ENCODE data around the gene ARF1.

Gene ARF1

GRCh38 chr1:228041316-228041715, 41.2 kb upstream of the ARF1 start:
- Histone ChIP-seq H3K36me3 (ENCODE audit: insufficient read depth, low read length) (no peaks in the 10 kb centered on the region), H3K79me2 (ENCODE audit: control insufficient read depth, insufficient read depth, low read length, unreplicated experiment) (no peaks in the 10 kb centered on the region), H3K4me3 (ENCODE audit: low read depth, low read length) (no peak overlapping the region), H3K27me3 (ENCODE audit: insufficient read depth, low read length) (peaks cover 83% of the 10 kb centered on the region), H3K4me1 (ENCODE audit: control insufficient read depth, insufficient read depth, low read length, unreplicated experiment) (no peaks in the 10 kb centered on the region), H2AFZ (ENCODE audit: low read length, unreplicated experiment) (no peak overlapping the region), H3K27ac (ENCODE audit: low read depth, low read length) (no peak overlapping the region)

GRCh38 chr1:228042508-228042907, 40.0 kb upstream of the ARF1 start:
- H2AFZ ChIP-seq (ENCODE audit: low read length, unreplicated experiment) = no peak overlapping the region
- no peaks in the 10 kb centered on the region for H3K4me1 ChIP-seq (ENCODE audit: control insufficient read depth, insufficient read depth, low read length, unreplicated experiment)
- no peaks in the 10 kb centered on the region for H3K36me3 ChIP-seq (ENCODE audit: insufficient read depth, low read length)
- no peaks in the 10 kb centered on the region for H3K79me2 ChIP-seq (ENCODE audit: control insufficient read depth, insufficient read depth, low read length, unreplicated experiment)
- H3K27ac ChIP-seq (ENCODE audit: low read depth, low read length) = no peak overlapping the region
- no peak overlapping the region for H3K4me3 ChIP-seq (ENCODE audit: low read depth, low read length)
- H3K27me3 ChIP-seq (ENCODE audit: insufficient read depth, low read length) = peaks cover 71% of the 10 kb centered on the region

- no peaks in the 10 kb centered on the region for H3K36me3 ChIP-seq (ENCODE audit: insufficient read depth, low read length)
- H3K79me2 ChIP-seq (ENCODE audit: control insufficient read depth, insufficient read depth, low read length, unreplicated experiment) = no peaks in the 10 kb centered on the region
Measured at GRCh38 chr1:228043281-228043848, 39.1 kb upstream of the ARF1 start.

GRCh38 chr1:228044961-228045360, 37.5 kb upstream of the ARF1 start:
- Histone ChIP-seq H2AFZ (ENCODE audit: low read length, unreplicated experiment) (no peak overlapping the region), H3K27ac (ENCODE audit: low read depth, low read length) (no peak overlapping the region), H3K79me2 (ENCODE audit: control insufficient read depth, insufficient read depth, low read length, unreplicated experiment) (no peaks in the 10 kb centered on the region), H3K36me3 (ENCODE audit: insufficient read depth, low read length) (no peaks in the 10 kb centered on the region), H3K4me1 (ENCODE audit: control insufficient read depth, insufficient read depth, low read length, unreplicated experiment) (no peaks in the 10 kb centered on the region), H3K27me3 (ENCODE audit: insufficient read depth, low read length) (peaks cover 70% of the 10 kb centered on the region), H3K4me3 (ENCODE audit: low read depth, low read length) (no peak overlapping the region)

More at GRCh38 chr1:228043281-228043848, 39.1 kb upstream of the ARF1 start:
- peaks cover 70% of the 10 kb centered on the region for H3K27me3 ChIP-seq (ENCODE audit: insufficient read depth, low read length)
- H3K4me1 ChIP-seq (ENCODE audit: control insufficient read depth, insufficient read depth, low read length, unreplicated experiment) = no peaks in the 10 kb centered on the region
- no peak overlapping the region for H3K4me3 ChIP-seq (ENCODE audit: low read depth, low read length)
- H3K27ac ChIP-seq (ENCODE audit: low read depth, low read length) = no peak overlapping the region
- H2AFZ ChIP-seq (ENCODE audit: low read length, unreplicated experiment) = no peak overlapping the region

GRCh38 chr1:228045405-228045804, 37.1 kb upstream of the ARF1 start:
- peaks cover 70% of the 10 kb centered on the region for H3K27me3 ChIP-seq (ENCODE audit: insufficient read depth, low read length)
- no peaks in the 10 kb centered on the region for H3K4me1 ChIP-seq (ENCODE audit: control insufficient read depth, insufficient read depth, low read length, unreplicated experiment)
- H2AFZ ChIP-seq (ENCODE audit: low read length, unreplicated experiment) = no peak overlapping the region
- no peak overlapping the region for H3K27ac ChIP-seq (ENCODE audit: low read depth, low read length)
- H3K4me3 ChIP-seq (ENCODE audit: low read depth, low read length) = no peak overlapping the region
- no peaks in the 10 kb centered on the region for H3K36me3 ChIP-seq (ENCODE audit: insufficient read depth, low read length)
- H3K79me2 ChIP-seq (ENCODE audit: control insufficient read depth, insufficient read depth, low read length, unreplicated experiment) = no peaks in the 10 kb centered on the region

- H3K27me3 ChIP-seq (ENCODE audit: insufficient read depth, low read length) = peaks cover 74% of the 10 kb centered on the region
Measured at GRCh38 chr1:228045871-228046270, 36.6 kb upstream of the ARF1 start.

GRCh38 chr1:228046421-228047182, 35.9 kb upstream of the ARF1 start:
- Histone ChIP-seq H3K27ac (ENCODE audit: low read depth, low read length) (no peak overlapping the region), H2AFZ (ENCODE audit: low read length, unreplicated experiment) (no peak overlapping the region), H3K27me3 (ENCODE audit: insufficient read depth, low read length) (peaks cover 74% of the 10 kb centered on the region), H3K4me3 (ENCODE audit: low read depth, low read length) (no peak overlapping the region), H3K4me1 (ENCODE audit: control insufficient read depth, insufficient read depth, low read length, unreplicated experiment) (no peaks in the 10 kb centered on the region), H3K79me2 (ENCODE audit: control insufficient read depth, insufficient read depth, low read length, unreplicated experiment) (no peaks in the 10 kb centered on the region), H3K36me3 (ENCODE audit: insufficient read depth, low read length) (no peaks in the 10 kb centered on the region)

More at GRCh38 chr1:228045871-228046270, 36.6 kb upstream of the ARF1 start:
- Histone ChIP-seq H3K36me3 (ENCODE audit: insufficient read depth, low read length) (no peaks in the 10 kb centered on the region), H3K27ac (ENCODE audit: low read depth, low read length) (no peak overlapping the region), H2AFZ (ENCODE audit: low read length, unreplicated experiment) (no peak overlapping the region), H3K4me1 (ENCODE audit: control insufficient read depth, insufficient read depth, low read length, unreplicated experiment) (no peaks in the 10 kb centered on the region), H3K4me3 (ENCODE audit: low read depth, low read length) (no peak overlapping the region), H3K79me2 (ENCODE audit: control insufficient read depth, insufficient read depth, low read length, unreplicated experiment) (no peaks in the 10 kb centered on the region)

GRCh38 chr1:228047183-228047466, 35.4 kb upstream of the ARF1 start:
- Histone ChIP-seq H3K27me3 (ENCODE audit: insufficient read depth, low read length) (peaks cover 76% of the 10 kb centered on the region), H3K36me3 (ENCODE audit: insufficient read depth, low read length) (no peaks in the 10 kb centered on the region), H2AFZ (ENCODE audit: low read length, unreplicated experiment) (no peak overlapping the region), H3K4me1 (ENCODE audit: control insufficient read depth, insufficient read depth, low read length, unreplicated experiment) (no peaks in the 10 kb centered on the region), H3K4me3 (ENCODE audit: low read depth, low read length) (no peak overlapping the region), H3K79me2 (ENCODE audit: control insufficient read depth, insufficient read depth, low read length, unreplicated experiment) (no peaks in the 10 kb centered on the region), H3K27ac (ENCODE audit: low read depth, low read length) (no peak overlapping the region)

- Histone ChIP-seq H3K36me3 (ENCODE audit: insufficient read depth, low read length) (no peaks in the 10 kb centered on the region), H3K27ac (ENCODE audit: low read depth, low read length) (no peak overlapping the region), H3K4me3 (ENCODE audit: low read depth, low read length) (no peak overlapping the region), H3K79me2 (ENCODE audit: control insufficient read depth, insufficient read depth, low read length, unreplicated experiment) (no peaks in the 10 kb centered on the region), H3K27me3 (ENCODE audit: insufficient read depth, low read length) (peaks cover 76% of the 10 kb centered on the region), H2AFZ (ENCODE audit: low read length, unreplicated experiment) (no peak overlapping the region), H3K4me1 (ENCODE audit: control insufficient read depth, insufficient read depth, low read length, unreplicated experiment) (no peaks in the 10 kb centered on the region)
Measured at GRCh38 chr1:228048120-228048519, 34.4 kb upstream of the ARF1 start.

- H2AFZ ChIP-seq (ENCODE audit: low read length, unreplicated experiment) = no peak overlapping the region
- no peaks in the 10 kb centered on the region for H3K79me2 ChIP-seq (ENCODE audit: control insufficient read depth, insufficient read depth, low read length, unreplicated experiment)
- H3K27me3 ChIP-seq (ENCODE audit: insufficient read depth, low read length) = peaks cover 77% of the 10 kb centered on the region
- H3K4me3 ChIP-seq (ENCODE audit: low read depth, low read length) = no peak overlapping the region
- H3K4me1 ChIP-seq (ENCODE audit: control insufficient read depth, insufficient read depth, low read length, unreplicated experiment) = no peaks in the 10 kb centered on the region
- no peak overlapping the region for H3K27ac ChIP-seq (ENCODE audit: low read depth, low read length)
- no peaks in the 10 kb centered on the region for H3K36me3 ChIP-seq (ENCODE audit: insufficient read depth, low read length)
Measured at GRCh38 chr1:228048659-228049298, 33.7 kb upstream of the ARF1 start.
